Fibroblast of mammary gland (primary cell): ENCODE measurements around the gene SMCHD1.
A peak's percentile ranks its signal among the peaks of the same experiment; 100 is the strongest.
"Not testable (repeated sequence)": the region's sequence is repeated elsewhere in the genome, so short reads cannot be mapped to it uniquely, and the experiment has no call there.

Source experiments
- DNase-seq: peaks from one replicate; pipeline ENCODE4 v3.0.0-alpha.2; 2010; ENCODE audit warnings: low read depth
- H3K4me3 ChIP-seq: 2 replicates; pipeline ENCODE4 v1.5.1; 2011; ENCODE audit warnings: low read depth, mild to moderate bottlenecking, low read length, moderate library complexity; ENCODE audit not compliant: control insufficient read depth
- TF ChIP-seq, protein P1 (sequence below): conservative IDR thresholded peaks from 2 replicates; pipeline ENCODE4 v1.5.1; 2011; ENCODE audit warnings: low read depth, low read length, inconsistent platforms; ENCODE audit not compliant: control insufficient read depth, insufficient read depth

SMCHD1 gene

DNA sequence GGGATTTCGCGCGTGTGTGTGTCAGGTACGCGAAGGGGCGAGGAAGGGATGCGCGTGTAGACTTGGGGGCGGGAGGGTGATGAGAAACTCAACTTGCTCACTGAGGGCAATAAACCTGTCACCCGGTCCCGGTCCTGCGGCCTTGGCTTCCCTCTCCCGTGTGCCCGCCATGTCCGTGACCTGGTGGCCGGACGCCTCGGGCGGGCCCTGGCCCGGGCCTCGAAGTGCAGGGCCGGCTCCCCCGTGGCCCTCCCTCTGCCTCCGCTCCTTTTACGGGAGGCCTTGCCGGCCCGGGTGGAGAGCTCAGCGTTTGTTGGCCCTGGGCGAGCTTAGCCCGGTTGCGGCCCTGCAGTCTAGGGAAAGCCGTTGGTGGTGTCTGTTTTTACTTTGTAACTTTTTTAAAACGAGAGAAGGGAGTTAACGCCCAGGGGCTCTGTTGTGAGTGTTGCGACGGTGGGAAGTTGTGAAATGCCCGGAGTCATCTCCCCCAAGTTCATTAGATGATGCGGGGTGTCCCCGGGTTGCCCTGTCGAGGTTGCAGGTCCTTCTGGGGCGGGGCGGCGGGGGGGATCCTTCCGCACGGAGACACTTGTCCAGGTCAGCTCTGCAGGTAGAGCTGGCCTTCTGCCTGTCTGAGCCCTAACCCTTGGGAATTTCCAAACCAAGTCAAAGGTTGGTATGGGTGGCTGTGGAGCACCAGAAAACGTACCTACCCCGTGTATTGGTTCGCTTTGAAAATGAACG lies 883 bp downstream of the SMCHD1 start:
- peak overlapping the region; percentile 84 for H3K4me3 ChIP-seq
- TF ChIP-seq, protein P1, sequence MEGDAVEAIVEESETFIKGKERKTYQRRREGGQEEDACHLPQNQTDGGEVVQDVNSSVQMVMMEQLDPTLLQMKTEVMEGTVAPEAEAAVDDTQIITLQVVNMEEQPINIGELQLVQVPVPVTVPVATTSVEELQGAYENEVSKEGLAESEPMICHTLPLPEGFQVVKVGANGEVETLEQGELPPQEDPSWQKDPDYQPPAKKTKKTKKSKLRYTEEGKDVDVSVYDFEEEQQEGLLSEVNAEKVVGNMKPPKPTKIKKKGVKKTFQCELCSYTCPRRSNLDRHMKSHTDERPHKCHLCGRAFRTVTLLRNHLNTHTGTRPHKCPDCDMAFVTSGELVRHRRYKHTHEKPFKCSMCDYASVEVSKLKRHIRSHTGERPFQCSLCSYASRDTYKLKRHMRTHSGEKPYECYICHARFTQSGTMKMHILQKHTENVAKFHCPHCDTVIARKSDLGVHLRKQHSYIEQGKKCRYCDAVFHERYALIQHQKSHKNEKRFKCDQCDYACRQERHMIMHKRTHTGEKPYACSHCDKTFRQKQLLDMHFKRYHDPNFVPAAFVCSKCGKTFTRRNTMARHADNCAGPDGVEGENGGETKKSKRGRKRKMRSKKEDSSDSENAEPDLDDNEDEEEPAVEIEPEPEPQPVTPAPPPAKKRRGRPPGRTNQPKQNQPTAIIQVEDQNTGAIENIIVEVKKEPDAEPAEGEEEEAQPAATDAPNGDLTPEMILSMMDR, result no peak
- peak; percentile 23 for DNase-seq

DNA sequence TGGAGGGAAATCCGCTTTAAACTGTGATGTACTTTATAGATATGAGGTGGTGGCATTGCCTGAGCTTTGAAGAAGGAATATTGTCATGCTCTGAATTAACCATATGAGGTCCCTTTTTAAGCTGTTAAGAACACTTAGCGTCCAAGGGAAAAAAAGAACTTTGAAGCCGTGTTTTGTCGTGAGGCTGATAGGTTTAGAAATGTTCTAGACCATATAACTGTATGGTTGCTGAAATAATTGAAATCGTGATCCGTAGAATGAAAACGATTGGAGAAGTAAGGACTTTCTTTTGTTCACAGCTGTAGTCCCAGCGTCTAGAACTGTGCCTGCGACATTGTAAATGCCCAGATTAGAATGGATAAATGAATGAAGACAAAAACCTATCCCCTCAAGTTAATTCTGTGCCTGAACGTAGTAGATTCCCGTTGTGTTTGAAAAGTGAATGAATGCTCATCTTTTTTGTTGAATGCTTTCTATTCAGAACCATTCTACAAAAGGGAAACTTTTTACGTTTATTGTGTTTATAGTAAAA lies 1.5 kb downstream of the SMCHD1 start:
- DNase-seq, result no peak
- H3K4me3 ChIP-seq, result peak overlapping the region; percentile 84
- TF ChIP-seq, protein P1, result no peak

DNA sequence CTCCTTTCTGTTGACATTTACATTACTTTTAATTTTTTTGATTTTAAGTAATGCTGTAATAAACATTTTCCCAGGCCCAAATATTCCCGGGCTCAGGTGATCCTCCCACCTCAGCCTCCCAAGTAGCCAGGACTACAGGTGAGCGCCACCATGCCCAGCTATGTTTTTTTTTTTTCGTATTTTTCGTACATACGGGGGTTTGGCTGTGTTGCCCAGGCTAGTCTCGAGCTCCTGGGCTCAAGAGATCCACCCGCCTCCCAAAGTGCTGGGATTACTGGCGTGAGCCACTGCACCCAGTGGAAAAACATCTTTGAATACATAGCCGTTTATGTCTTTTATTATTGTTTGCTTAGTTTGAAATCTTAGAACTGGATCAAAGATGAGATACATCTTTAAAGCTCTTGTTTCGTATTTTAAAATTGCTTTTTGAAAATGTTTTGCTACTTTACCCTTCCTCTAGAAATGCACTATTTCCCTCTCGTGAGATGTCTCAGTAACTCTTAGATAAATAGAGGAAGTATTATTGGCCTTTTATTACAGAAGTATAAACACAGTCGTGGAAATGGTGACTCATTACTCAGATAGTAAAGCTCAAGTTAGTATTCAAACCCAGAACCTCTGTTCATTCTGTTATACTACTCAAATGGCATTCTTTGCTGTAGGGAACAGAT lies 2.4 kb downstream of the SMCHD1 start:
- H3K4me3 ChIP-seq, result peak overlapping the region; percentile 84
- DNase-seq, result peak; percentile 76
- TF ChIP-seq, protein P1, result no peak

DNA sequence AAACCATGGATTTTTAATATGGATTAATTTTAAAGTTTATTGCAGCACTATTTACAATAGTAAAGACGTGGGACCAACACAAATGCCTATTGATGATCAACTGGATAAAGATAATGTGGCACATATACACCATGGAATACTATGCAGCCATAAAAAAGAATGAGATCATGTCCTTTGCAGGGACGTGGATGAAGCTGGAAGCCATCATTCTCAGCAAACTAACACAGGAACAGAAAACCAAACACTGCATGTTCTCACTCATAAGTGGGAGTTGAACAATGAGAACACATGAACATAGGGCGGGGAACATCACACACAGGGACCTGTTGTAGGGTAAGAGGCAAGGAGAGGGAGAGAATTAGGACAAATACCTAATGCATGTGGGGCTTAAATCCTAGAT lies 5.3 kb downstream of the SMCHD1 start:
- not testable (repeated sequence) for DNase-seq, H3K4me3 ChIP-seq

DNA sequence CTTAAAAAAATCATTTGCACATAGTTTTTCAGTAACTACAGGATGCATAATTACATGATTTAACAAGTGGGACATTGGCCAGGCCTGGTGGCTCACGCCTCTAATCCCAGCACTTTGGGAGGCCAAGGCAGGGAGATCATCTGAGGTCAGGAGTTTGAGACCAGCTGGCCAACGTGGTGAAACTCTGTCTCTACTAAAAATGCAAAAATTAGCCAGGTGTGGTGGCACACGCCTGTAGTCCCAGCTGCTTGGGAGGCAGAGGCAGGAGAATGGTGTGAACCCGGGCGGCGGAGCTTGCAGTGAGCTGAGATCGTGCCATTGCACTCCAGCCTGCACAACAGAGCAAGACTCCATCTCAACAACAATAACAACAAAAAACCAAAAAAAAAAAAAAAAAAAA lies 6.8 kb downstream of the SMCHD1 start:
- DNase-seq, result not testable (repeated sequence)

DNA sequence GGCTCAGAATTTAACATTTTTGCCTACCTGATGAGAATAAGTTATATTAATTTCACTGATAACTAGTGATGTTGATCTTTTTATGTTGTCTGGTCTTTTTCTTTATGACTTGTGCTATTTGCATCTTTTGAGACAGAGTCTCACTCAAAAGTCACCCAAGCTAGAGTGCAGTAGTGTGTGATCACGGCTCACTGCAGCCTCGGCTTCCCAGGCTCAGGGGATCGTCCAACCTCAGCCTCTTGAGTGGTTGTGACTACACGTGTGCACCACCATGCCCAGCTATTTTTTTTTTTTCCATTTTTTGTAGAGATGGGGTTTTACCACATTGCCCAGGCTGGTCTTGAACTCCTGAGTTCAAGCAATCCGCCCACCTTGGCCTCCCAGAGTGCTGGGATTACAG lies 7.5 kb downstream of the SMCHD1 start:
- no peak for DNase-seq

More for the DNA sequence above, 6.8 kb downstream of the SMCHD1 start:
- H3K4me3 ChIP-seq, result not testable (repeated sequence)

DNA sequence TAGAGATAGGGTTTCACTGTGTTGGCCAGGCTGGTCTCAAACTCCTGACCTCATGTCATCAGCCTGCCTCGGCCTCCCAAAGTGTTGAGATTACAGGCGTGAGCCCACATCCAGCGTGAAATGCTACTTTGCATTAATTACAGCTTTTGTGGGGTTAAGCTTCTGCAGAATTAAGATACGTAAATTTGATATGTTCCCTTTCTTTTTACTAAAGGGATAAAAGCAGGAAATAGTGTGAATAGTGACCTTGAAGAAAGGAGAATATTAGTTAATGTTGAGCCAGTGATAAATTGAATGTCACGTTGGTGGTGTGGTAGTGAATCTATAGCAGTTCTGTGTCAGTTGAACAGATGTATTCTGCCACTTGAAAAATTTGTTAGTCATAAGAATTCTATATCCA lies 16.9 kb downstream of the SMCHD1 start:
- TF ChIP-seq, protein P1, result no peak
- no peak overlapping the region for H3K4me3 ChIP-seq
- no peak for DNase-seq

More for the DNA sequence above, 7.5 kb downstream of the SMCHD1 start:
- TF ChIP-seq, protein P1, result no peak
- H3K4me3 ChIP-seq, result no peak overlapping the region

DNA sequence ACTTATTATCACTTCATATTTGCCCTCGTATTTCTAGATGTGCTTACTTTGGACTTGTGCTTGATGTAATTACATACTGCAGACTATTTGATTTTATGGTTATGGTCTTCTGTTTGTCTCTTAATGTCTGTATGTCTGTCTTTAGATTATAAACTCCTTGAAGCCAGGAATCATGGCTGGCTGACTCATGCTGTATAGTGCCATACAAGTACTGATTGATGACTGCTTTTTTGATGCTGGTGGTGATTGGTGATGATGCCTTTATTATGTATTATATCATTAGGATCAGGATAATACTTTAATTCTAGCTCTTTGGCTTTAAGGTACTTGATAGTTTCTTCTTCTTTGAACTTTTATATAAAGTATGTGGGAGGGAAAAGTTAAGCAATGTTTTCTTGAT lies 17.3 kb downstream of the SMCHD1 start:
- no peak overlapping the region for H3K4me3 ChIP-seq
- DNase-seq, result no peak
- TF ChIP-seq, protein P1, result no peak

DNA sequence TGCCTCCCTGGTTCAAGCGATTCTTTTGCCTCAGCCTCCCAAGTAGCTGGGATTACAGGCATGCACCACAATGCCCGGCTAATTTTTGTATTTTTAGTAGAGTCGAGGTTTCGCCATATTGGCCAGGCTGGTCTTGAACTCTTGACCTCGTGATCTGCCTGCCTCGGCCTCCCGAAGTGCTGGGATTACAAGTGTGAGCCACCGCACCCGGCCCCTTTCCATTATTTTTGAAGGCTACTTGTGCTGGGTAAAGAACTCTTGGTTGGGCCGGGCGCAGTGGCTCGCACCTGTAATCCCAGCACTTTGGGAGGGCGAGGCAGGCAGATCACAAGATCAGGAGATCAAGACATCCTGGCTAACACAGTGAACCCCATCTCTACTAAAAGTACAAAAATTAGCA lies 23.4 kb downstream of the SMCHD1 start:
- H3K4me3 ChIP-seq, DNase-seq: not testable (repeated sequence)
